ENCODE results near the gene THADA. TPM values are rescaled to one million over a fixed set of nuclear protein-coding genes. Genes with fewer than 3 reads are reported as not detected.

Gene THADA
- total RNA-seq, 1 experiment from 2014 or later = 29.4 TPM

GRCh38 chr2:43312755-43313641 is 282.8 kb downstream of the THADA start:
- H3K9me3 ChIP-seq (ENCODE audit: low read length) = no peaks in the 10 kb centered on the region
- H3K79me2 ChIP-seq (ENCODE audit: low read length) = no peaks in the 10 kb centered on the region
- no peak overlapping the region for H3K4me2 ChIP-seq (ENCODE audit: low read depth, low read length, poor library complexity, severe bottlenecking)
- H3K4me3 ChIP-seq (ENCODE audit: low read length) = no peak overlapping the region
- no peaks in the 10 kb centered on the region for H3K9me2 ChIP-seq (replicated peaks; ENCODE audit: insufficient read depth, low read length)
- no peak for DNase-seq
- H3K9ac ChIP-seq (ENCODE audit: low read length) = no peak overlapping the region
- H3K27ac ChIP-seq (ENCODE audit: low read length) = no peak overlapping the region
- H4K20me1 ChIP-seq (ENCODE audit: insufficient read depth, low read depth, low read length) = no peaks in the 10 kb centered on the region
- H2AFZ ChIP-seq (ENCODE audit: low read length) = no peak overlapping the region
- no peaks in the 10 kb centered on the region for H3K27me3 ChIP-seq (ENCODE audit: low read length)
- H3K36me3 ChIP-seq (ENCODE audit: insufficient read depth, low read length) = no peaks in the 10 kb centered on the region
- no peaks in the 10 kb centered on the region for H3K4me1 ChIP-seq (ENCODE audit: low read length)

GRCh38 chr2:43311276-43311675 is 284.6 kb downstream of the THADA start:
- Histone ChIP-seq H2AFZ (ENCODE audit: low read length) (no peak overlapping the region), H3K4me2 (ENCODE audit: low read depth, low read length, poor library complexity, severe bottlenecking) (no peak overlapping the region), H3K9me3 (ENCODE audit: low read length) (no peaks in the 10 kb centered on the region), H3K36me3 (ENCODE audit: insufficient read depth, low read length) (no peaks in the 10 kb centered on the region), H3K9me2 (replicated peaks; ENCODE audit: insufficient read depth, low read length) (no peaks in the 10 kb centered on the region), H3K27ac (ENCODE audit: low read length) (no peak overlapping the region), H3K27me3 (ENCODE audit: low read length) (no peaks in the 10 kb centered on the region), H4K20me1 (ENCODE audit: insufficient read depth, low read depth, low read length) (no peaks in the 10 kb centered on the region), H3K9ac (ENCODE audit: low read length) (no peak overlapping the region), H3K4me1 (ENCODE audit: low read length) (no peaks in the 10 kb centered on the region), H3K4me3 (ENCODE audit: low read length) (no peak overlapping the region), H3K79me2 (ENCODE audit: low read length) (no peaks in the 10 kb centered on the region)
- no peak for DNase-seq

GRCh38 chr2:43309935-43310334 is 285.9 kb downstream of the THADA start:
- no peak overlapping the region for H2AFZ ChIP-seq (ENCODE audit: low read length)
- no peaks in the 10 kb centered on the region for H3K36me3 ChIP-seq (ENCODE audit: insufficient read depth, low read length)
- no peak overlapping the region for H3K9ac ChIP-seq (ENCODE audit: low read length)
- H3K4me3 ChIP-seq (ENCODE audit: low read length) = no peak overlapping the region
- DNase-seq = no peak
- H4K20me1 ChIP-seq (ENCODE audit: insufficient read depth, low read depth, low read length) = no peaks in the 10 kb centered on the region
- H3K27ac ChIP-seq (ENCODE audit: low read length) = no peak overlapping the region
- H3K79me2 ChIP-seq (ENCODE audit: low read length) = no peaks in the 10 kb centered on the region
- H3K9me3 ChIP-seq (ENCODE audit: low read length) = no peaks in the 10 kb centered on the region
- no peaks in the 10 kb centered on the region for H3K4me1 ChIP-seq (ENCODE audit: low read length)
- no peak overlapping the region for H3K4me2 ChIP-seq (ENCODE audit: low read depth, low read length, poor library complexity, severe bottlenecking)
- H3K27me3 ChIP-seq (ENCODE audit: low read length) = no peaks in the 10 kb centered on the region
- H3K9me2 ChIP-seq (replicated peaks; ENCODE audit: insufficient read depth, low read length) = no peaks in the 10 kb centered on the region

- Histone ChIP-seq H3K27me3 (ENCODE audit: low read length) (no peaks in the 10 kb centered on the region), H2AFZ (ENCODE audit: low read length) (no peak overlapping the region), H3K9me2 (replicated peaks; ENCODE audit: insufficient read depth, low read length) (no peaks in the 10 kb centered on the region), H3K4me2 (ENCODE audit: low read depth, low read length, poor library complexity, severe bottlenecking) (no peak overlapping the region), H3K27ac (ENCODE audit: low read length) (no peak overlapping the region), H4K20me1 (ENCODE audit: insufficient read depth, low read depth, low read length) (no peaks in the 10 kb centered on the region), H3K9ac (ENCODE audit: low read length) (no peak overlapping the region), H3K36me3 (ENCODE audit: insufficient read depth, low read length) (no peaks in the 10 kb centered on the region), H3K79me2 (ENCODE audit: low read length) (no peaks in the 10 kb centered on the region), H3K4me1 (ENCODE audit: low read length) (no peaks in the 10 kb centered on the region), H3K4me3 (ENCODE audit: low read length) (no peak overlapping the region), H3K9me3 (ENCODE audit: low read length) (no peaks in the 10 kb centered on the region)
- no peak for DNase-seq
These were observed 287.9 kb downstream of the THADA start for GRCh38 chr2:43307973-43308372.

GRCh38 chr2:43307046-43307445 is 288.8 kb downstream of the THADA start:
- Histone ChIP-seq H3K9me2 (replicated peaks; ENCODE audit: insufficient read depth, low read length) (no peaks in the 10 kb centered on the region), H3K79me2 (ENCODE audit: low read length) (no peaks in the 10 kb centered on the region), H3K9me3 (ENCODE audit: low read length) (no peaks in the 10 kb centered on the region), H3K36me3 (ENCODE audit: insufficient read depth, low read length) (no peaks in the 10 kb centered on the region), H3K4me2 (ENCODE audit: low read depth, low read length, poor library complexity, severe bottlenecking) (no peak overlapping the region), H3K27ac (ENCODE audit: low read length) (no peak overlapping the region), H3K4me1 (ENCODE audit: low read length) (no peaks in the 10 kb centered on the region), H2AFZ (ENCODE audit: low read length) (no peak overlapping the region), H3K9ac (ENCODE audit: low read length) (no peak overlapping the region), H4K20me1 (ENCODE audit: insufficient read depth, low read depth, low read length) (no peaks in the 10 kb centered on the region), H3K27me3 (ENCODE audit: low read length) (no peaks in the 10 kb centered on the region), H3K4me3 (ENCODE audit: low read length) (no peak overlapping the region)
- DNase-seq = no peak

- no peaks in the 10 kb centered on the region for H3K36me3 ChIP-seq (ENCODE audit: insufficient read depth, low read length)
- no peak overlapping the region for H3K4me3 ChIP-seq (ENCODE audit: low read length)
- no peak for DNase-seq
- H3K27me3 ChIP-seq (ENCODE audit: low read length) = no peaks in the 10 kb centered on the region
- H3K79me2 ChIP-seq (ENCODE audit: low read length) = no peaks in the 10 kb centered on the region
- no peaks in the 10 kb centered on the region for H3K9me3 ChIP-seq (ENCODE audit: low read length)
- H3K27ac ChIP-seq (ENCODE audit: low read length) = no peak overlapping the region
- no peak overlapping the region for H2AFZ ChIP-seq (ENCODE audit: low read length)
- no peaks in the 10 kb centered on the region for H3K9me2 ChIP-seq (replicated peaks; ENCODE audit: insufficient read depth, low read length)
- H3K4me2 ChIP-seq (ENCODE audit: low read depth, low read length, poor library complexity, severe bottlenecking) = no peak overlapping the region
- H3K9ac ChIP-seq (ENCODE audit: low read length) = no peak overlapping the region
- H4K20me1 ChIP-seq (ENCODE audit: insufficient read depth, low read depth, low read length) = no peaks in the 10 kb centered on the region
- no peaks in the 10 kb centered on the region for H3K4me1 ChIP-seq (ENCODE audit: low read length)
These were observed 289.6 kb downstream of the THADA start for GRCh38 chr2:43306197-43306596.

GRCh38 chr2:43305517-43305916 is 290.3 kb downstream of the THADA start:
- no peak for DNase-seq
- no peak overlapping the region for H2AFZ ChIP-seq (ENCODE audit: low read length)
- H3K4me3 ChIP-seq (ENCODE audit: low read length) = no peak overlapping the region
- H3K9me2 ChIP-seq (replicated peaks; ENCODE audit: insufficient read depth, low read length) = no peaks in the 10 kb centered on the region
- H3K79me2 ChIP-seq (ENCODE audit: low read length) = no peaks in the 10 kb centered on the region
- no peaks in the 10 kb centered on the region for H4K20me1 ChIP-seq (ENCODE audit: insufficient read depth, low read depth, low read length)
- no peaks in the 10 kb centered on the region for H3K4me1 ChIP-seq (ENCODE audit: low read length)
- H3K36me3 ChIP-seq (ENCODE audit: insufficient read depth, low read length) = no peaks in the 10 kb centered on the region
- H3K9ac ChIP-seq (ENCODE audit: low read length) = no peak overlapping the region
- no peak overlapping the region for H3K4me2 ChIP-seq (ENCODE audit: low read depth, low read length, poor library complexity, severe bottlenecking)
- H3K9me3 ChIP-seq (ENCODE audit: low read length) = no peaks in the 10 kb centered on the region
- H3K27me3 ChIP-seq (ENCODE audit: low read length) = no peaks in the 10 kb centered on the region
- H3K27ac ChIP-seq (ENCODE audit: low read length) = no peak overlapping the region

GRCh38 chr2:43305012-43305411 is 290.8 kb downstream of the THADA start:
- no peak for DNase-seq
- Histone ChIP-seq H3K9me3 (ENCODE audit: low read length) (no peaks in the 10 kb centered on the region), H2AFZ (ENCODE audit: low read length) (no peak overlapping the region), H3K4me3 (ENCODE audit: low read length) (no peak overlapping the region), H3K4me2 (ENCODE audit: low read depth, low read length, poor library complexity, severe bottlenecking) (no peak overlapping the region), H3K4me1 (ENCODE audit: low read length) (no peaks in the 10 kb centered on the region), H3K36me3 (ENCODE audit: insufficient read depth, low read length) (no peaks in the 10 kb centered on the region), H4K20me1 (ENCODE audit: insufficient read depth, low read depth, low read length) (no peaks in the 10 kb centered on the region), H3K27ac (ENCODE audit: low read length) (no peak overlapping the region), H3K9me2 (replicated peaks; ENCODE audit: insufficient read depth, low read length) (no peaks in the 10 kb centered on the region), H3K27me3 (ENCODE audit: low read length) (no peaks in the 10 kb centered on the region), H3K9ac (ENCODE audit: low read length) (no peak overlapping the region), H3K79me2 (ENCODE audit: low read length) (no peaks in the 10 kb centered on the region)

Measured in Karpas-422 (cell line).